GM12864 (cell line): ENCODE measurements around the gene PRODH.
"Not testable (repeated sequence)": the region's sequence is repeated elsewhere in the genome, so short reads cannot be mapped to it uniquely, and the experiment has no call there.

ENCODE experiments used
- DNase-seq: peaks from one replicate; pipeline ENCODE4 v3.0.0-alpha.2; 2011; ENCODE audit warnings: low read depth
- H3K4me3 ChIP-seq: 2 replicates; pipeline ENCODE4 v1.5.1; 2011; ENCODE audit warnings: mild to moderate bottlenecking, low read depth, low read length, control low read depth
- TF ChIP-seq, protein P1 (sequence below): IDR thresholded peaks from 2 replicates; pipeline ENCODE4 v1.5.1; 2011; ENCODE audit warnings: low read depth, mild to moderate bottlenecking, moderate library complexity, low read length, control low read depth, inconsistent platforms; ENCODE audit errors: missing control alignments

Gene PRODH

DNA sequence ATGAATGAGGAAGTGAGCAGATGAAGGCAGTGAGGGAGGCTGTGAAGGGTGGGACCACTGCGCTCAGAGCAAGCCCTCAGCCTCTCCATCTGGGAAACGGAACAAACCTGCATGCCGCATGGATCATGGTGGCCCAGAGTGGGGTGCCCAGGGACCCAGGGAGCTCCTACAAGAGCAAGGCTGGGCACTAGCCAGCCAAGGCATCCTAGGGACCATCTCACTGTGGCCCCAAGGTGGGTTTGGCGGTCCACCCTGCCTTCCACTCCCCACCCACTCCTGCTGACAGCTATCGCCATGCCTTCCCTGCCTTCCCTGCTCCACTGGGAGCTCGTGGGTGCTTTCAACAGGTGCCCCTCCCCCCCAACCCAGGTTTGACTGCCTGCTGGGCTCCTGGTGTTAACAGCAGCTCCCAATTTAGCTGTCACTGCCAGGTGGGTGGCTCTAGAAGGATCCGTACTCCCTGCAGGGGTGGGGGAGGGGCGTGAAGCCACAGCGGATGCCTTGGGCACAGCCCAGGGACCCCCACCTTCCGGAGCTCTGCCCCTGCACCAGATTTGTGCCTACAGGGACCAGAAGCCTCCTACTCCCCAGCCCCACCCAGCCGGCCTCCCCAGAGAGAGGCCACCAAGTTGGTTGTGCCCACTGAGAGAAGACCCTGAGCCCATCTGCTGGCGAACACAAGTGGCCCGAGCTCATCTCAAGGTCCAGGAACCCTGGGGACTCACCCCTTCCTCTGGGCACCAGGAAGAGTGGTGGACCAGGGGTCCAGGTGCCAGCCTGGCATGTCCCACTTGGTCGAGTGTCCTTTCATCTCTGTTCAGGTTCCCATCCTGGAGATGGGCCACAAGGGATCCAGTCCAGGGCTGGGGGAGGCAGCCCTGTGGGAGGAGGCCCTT, 29.7 kb upstream of the PRODH start:
- TF ChIP-seq, protein P1, sequence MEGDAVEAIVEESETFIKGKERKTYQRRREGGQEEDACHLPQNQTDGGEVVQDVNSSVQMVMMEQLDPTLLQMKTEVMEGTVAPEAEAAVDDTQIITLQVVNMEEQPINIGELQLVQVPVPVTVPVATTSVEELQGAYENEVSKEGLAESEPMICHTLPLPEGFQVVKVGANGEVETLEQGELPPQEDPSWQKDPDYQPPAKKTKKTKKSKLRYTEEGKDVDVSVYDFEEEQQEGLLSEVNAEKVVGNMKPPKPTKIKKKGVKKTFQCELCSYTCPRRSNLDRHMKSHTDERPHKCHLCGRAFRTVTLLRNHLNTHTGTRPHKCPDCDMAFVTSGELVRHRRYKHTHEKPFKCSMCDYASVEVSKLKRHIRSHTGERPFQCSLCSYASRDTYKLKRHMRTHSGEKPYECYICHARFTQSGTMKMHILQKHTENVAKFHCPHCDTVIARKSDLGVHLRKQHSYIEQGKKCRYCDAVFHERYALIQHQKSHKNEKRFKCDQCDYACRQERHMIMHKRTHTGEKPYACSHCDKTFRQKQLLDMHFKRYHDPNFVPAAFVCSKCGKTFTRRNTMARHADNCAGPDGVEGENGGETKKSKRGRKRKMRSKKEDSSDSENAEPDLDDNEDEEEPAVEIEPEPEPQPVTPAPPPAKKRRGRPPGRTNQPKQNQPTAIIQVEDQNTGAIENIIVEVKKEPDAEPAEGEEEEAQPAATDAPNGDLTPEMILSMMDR, result no peak
- no peak overlapping the region for H3K4me3 ChIP-seq
- DNase-seq, result no peak

DNA sequence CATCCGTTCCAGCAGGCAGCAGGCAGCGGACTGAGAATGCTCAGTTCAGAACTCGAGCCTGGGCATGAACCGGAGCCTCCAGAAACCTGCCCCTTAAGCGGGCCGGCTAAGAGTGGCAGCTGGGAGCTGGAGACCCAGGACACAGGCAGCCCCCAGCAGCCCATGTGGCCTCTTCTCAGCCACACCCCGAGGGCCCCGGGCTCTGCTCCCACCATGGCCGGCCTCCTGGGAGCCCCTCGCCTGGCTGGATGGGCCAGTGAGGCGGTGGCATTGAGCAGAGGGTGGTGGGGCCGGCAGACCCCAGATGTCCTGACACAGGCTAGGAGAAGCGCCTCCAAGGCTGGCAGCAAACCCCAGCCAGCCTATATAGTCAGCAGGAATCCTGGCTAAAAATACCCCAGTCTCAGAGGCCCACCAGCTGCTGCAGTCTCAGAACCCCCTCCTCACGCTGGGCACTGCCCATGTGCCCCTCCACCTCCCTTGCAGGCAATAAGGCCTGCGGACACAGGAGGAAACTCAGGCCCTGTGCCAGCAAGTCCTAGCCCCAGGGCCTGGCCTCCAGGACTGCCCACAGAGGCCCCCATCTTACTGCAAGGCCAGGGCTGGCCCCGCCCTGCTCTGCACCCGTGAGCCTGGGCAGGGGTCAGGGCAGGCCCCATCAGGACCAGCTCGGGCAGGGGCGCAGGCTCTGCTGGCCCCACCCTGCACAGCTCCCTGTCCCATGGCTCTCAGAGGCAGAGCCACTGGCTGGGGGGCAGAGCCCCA, 28.6 kb upstream of the PRODH start:
- DNase-seq, H3K4me3 ChIP-seq: not testable (repeated sequence)

DNA sequence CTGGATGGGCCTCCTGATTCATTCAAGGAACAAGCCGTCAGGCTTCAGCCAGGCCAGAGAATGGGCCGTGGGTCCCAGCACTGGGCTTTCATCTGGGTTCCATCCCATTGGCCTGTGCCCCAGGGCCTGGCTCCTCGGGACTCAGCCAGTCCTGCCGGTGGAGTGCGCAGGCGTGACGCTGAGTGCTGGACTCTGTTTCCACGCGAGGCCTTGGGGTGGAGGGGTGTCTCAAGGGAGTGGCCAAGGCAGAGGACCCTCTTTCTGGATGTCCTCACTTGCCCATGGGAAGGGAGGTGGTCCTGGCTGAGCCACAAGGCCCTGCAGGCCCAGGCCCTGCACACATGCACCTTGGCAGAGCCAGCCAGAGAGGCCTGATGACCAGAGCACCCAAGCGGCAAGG, 28.0 kb upstream of the PRODH start:
- H3K4me3 ChIP-seq, DNase-seq: not testable (repeated sequence)

DNA sequence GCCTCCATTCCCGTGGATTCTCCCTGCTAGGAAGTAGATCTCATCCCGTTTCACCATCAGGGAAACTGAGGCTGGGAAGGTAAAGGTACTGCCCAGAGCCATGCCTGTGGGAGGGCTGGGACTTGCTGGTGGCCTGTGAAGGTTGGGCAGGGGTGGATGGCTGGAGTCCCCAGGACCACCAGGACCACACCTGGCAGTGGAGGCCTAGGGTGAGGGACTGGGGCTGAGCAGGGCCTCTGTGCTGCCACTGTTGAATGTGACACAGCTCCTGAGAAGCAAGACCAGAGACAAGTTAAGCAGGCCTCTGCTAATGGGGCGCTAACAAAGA, 26.2 kb upstream of the PRODH start:
- DNase-seq, result no peak
- no peak overlapping the region for H3K4me3 ChIP-seq
- TF ChIP-seq, protein P1, result no peak

DNA sequence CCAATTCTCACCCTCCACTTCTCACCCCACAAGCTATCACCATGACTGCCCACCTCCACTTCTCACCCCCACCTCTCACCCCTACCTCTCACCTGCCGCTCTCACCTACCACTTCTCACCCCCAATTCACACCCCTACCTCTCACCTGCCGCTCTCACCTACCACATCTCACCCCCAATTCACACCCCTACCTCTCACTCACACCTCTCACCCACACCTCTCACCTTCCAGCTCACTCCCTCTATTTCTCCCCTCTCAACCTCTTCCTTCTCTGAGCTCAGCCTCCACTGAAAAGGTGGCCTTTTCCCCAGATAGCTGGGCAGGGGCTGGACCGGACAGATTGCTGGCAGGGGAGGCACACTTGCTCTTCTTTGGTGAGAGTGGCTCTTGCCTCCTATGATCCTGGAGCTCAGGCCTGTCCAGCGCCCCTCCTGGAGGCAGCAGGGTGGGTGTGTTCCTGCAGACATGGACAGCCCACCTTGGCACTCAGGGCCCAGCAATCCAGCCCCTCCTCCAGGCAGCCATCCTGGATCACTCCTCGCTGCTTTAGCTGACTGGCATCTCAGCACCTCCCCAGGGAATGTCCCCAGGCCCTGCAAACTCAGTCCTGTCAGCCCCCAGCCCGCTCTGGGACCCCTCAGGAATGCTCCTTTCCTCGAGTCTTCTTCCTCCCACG, 25.7 kb upstream of the PRODH start:
- not testable (repeated sequence) for H3K4me3 ChIP-seq, DNase-seq

DNA sequence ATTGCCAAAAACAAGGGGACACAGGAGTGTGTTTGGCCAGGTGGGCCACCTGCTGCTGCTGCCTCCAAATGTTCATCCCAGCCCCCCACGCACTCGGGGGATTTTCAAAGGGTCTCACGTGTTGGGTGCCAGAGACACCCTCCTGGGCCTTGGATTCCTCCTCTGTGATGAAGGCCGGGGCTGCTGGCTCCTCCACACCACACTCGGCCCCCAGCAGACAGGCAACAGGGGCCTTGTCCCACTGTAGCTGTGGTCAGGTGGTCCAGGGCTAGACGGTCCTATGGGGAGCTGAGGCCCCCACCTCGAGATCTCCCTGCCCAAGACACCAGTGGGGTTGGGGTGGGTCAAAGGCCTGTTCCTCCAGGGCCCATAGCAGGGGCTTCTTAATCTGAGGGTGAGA, 25.1 kb upstream of the PRODH start:
- not testable (repeated sequence) for DNase-seq

DNA sequence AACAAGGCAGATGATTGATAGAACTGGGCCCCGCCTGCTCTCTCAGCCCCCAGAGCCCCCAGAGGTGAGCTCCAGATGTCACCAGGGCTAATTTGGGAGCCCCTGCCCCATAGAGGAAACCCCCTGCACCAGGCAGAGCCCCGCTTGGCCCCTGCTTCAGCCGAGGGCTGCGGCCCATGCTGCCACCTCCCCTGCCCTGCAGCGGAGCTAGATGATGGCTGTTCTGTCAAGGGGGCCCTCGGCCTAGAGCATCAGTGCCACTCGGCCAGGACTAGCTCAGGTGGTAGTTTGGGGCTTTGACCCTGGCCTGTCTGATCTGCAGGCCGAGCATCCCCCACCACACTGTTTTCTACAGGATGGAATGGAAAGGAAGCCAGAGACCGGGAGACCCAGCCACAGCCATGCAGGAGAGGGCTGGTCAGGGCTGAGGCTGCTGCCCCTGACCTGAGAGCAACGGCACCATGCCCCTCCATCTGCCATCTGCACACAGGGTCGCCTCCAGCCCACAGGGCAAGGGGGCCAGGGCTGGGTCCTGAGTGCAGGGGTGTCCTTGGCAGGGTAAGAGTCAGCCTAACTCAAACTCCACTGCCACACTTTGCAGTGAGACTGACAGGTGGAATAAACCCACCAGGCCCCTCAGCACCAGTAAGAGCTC, 24.2 kb upstream of the PRODH start:
- DNase-seq, H3K4me3 ChIP-seq: not testable (repeated sequence)

More for the DNA sequence above, 25.1 kb upstream of the PRODH start:
- H3K4me3 ChIP-seq, result not testable (repeated sequence)

DNA sequence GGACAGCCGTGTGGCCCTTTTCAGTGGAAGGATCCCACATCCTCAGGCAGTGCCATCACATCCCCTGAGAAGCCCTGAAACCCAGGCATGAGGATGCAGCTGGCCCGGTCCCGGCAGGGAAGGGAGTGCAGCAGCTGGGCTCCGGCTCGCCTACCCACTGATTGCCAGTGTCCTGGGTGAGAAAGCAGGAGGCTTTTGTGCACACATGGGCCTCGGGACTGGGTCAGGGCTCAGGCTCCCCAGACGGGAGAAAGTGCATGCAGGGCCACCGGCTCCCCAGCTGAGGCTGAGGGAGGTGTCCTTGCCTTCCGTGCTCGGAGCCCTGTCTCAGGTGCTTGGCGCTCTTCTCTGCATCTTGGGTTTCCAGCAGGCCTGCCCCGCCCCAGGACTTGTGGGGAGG, 23.6 kb upstream of the PRODH start:
- not testable (repeated sequence) for DNase-seq

DNA sequence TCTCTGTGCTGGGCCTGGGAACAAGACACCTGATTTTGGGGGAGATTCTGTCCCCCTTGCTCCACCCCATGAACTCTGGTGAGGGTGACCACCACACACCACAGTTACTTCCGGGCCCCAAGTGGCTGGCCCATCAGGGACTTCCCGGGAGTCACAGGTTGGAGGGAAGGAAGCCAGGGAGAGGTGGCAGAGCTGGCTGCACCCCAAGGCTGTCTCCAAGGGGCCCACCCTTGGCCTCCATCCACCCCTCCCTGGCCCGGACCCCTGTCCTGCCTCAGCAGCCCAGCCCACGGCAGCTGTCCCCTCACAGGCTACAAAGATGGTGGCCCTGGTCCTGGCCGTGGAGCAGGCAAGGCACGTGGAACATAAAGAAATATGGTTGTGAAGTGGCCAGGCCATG, 23.2 kb upstream of the PRODH start:
- not testable (repeated sequence) for DNase-seq

More for the DNA sequence above, 23.6 kb upstream of the PRODH start:
- H3K4me3 ChIP-seq, result not testable (repeated sequence)

DNA sequence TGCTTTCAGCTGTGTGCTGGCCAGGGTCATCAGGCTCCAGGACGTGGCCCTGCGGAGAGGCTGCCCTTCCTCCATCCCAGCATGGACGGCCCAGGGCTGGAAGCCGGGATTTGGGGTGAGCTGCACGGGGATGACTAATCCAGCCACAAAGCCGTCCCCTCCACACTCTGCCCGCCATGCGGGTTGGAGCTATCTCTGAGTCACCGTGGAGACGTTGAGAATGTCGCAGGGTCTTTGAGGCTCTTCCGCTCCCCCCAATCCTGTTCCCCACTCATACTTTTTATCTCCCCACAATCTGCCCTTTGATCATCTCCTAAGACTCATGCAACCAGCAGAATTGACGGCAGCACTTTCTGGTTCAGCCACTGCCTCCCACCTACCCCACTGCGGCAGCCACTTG, 22.6 kb upstream of the PRODH start:
- DNase-seq, H3K4me3 ChIP-seq: not testable (repeated sequence)

More for the DNA sequence above, 23.2 kb upstream of the PRODH start:
- not testable (repeated sequence) for H3K4me3 ChIP-seq

DNA sequence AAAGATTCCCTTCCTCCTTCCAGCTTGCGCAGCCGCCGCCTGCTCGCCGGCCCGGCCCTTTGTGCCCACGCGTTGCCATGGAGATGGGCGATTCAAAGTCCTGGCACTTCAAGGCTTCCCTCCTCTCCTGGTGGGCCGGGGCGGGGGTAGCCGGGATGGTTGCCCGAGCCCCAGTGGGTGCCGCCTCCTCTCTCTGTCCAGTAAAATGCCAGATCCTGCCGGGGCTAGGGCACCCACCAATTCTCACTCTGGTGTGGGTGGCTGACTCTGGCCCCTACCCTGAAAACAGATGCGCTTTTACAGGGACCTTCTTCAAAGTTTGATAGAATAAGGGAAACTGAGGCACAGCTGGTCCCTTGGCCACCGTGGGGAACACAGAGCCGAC, 22.2 kb upstream of the PRODH start:
- H3K4me3 ChIP-seq, DNase-seq: not testable (repeated sequence)

DNA sequence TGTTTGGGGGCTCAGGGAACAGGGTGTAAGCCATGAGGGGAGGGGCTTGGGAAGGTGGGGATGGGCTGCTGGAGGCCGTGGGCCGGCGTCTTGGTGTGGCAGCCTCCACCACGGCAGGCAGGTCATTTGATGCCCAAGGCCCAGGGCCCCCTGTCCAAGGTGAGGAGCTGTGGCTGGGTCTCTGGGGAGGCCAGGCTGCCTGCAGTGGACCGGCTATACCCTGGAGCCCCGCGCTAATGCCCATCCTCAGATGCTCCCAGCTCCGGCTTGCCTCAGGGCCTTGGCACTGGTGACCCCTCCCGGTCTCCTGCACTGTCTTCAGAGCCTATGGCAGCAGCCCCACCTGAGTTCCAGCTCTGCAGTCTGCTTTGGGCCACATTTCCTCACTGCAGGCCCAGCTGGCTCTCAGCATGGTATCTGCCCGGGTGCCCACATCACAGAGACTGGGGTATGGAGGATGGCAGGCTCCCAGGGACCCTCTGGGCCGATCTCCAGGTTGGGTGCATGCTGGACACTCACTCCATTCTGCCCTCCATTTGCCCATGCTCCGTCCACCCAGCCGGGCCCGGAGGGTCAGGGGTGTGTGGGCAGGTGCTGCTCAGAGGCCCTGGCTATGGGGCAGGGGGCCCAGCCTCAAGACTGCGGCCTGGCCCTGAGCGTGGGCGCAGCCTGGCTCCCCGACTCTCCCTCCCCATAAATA, 21.7 kb upstream of the PRODH start:
- not testable (repeated sequence) for DNase-seq, H3K4me3 ChIP-seq

DNA sequence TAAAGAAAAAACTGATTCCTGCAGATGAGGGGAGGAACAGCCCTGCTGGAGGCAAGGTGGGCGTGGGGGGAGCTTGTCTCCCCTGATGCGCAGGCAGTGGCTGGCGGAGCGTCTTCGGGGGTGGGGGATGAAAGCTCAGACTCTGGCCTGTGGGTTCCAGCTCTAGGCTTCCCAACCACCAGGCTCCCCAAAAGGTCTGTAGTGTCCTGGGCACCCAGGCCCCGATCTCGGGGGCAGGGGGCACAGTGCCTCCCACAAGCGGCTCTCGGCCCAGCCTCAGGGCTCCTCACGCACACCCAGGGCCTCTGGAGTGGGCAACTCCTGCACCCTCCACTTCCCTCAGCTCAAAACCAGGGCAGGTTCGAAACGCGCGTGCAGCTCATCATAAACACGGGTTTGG, 20.9 kb upstream of the PRODH start:
- not testable (repeated sequence) for DNase-seq, H3K4me3 ChIP-seq

DNA sequence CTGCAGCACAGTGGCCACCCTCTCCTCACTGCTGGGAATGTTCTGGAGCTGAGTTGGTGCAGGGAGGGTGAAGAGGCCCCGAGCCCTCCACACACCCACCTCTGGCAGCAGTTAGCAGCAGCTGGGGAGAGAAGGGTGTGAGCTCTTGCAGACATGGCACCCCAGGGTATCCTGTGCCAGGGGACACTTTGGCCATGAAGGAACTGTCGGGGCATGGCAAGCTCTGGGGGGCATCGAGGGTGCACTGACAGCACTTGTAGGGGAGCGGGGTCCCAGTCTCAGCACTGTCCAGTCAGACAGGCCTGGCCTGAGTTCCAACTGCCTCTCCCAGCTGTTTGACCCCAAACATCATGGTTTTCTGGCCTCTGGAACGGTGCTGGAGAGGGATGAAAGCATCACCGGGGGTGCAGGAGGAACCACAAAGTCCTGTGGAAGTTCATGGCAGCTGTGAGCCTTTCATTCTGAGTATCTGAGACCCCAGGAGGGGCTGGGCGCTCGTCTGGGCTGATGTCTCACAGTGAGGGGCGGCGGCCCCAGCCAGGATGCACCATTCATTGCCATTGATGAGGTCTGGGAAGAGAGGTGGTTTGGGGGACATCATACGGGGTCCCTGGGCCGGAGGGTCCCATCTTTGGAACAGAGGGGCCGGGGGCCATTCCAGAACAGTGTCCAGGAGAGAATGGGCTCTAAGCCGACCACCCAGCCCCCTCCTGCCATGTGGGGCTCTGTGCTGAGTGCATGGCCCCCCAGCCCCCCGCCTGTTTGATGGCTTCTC, 20.2 kb upstream of the PRODH start:
- not testable (repeated sequence) for H3K4me3 ChIP-seq, DNase-seq
